SK-N-MC (cell line): Measurements from ENCODE around the gene PCSK6.

ENCODE experiments used
- EZH2 ChIP-seq: fragments of 200-600 bp; sonication (generic); IDR thresholded peaks from one replicate; pipeline ENCODE4 v1.6.1; 2017; ENCODE audit warnings: antibody characterized with exemption
- FOXP2 ChIP-seq: optimal IDR thresholded peaks from 2 replicates; pipeline ENCODE3; 2011; ENCODE audit warnings: mild to moderate bottlenecking, moderate library complexity; ENCODE audit not compliant: insufficient read depth; ENCODE audit errors: extremely low read length, control extremely low read depth
- POLR2AphosphoS5 ChIP-seq: IDR thresholded peaks from 2 replicates; pipeline ENCODE4 v1.6.1; 2012; ENCODE audit warnings: mild to moderate bottlenecking, low read depth, low read length, borderline replicate concordance

GRCh38 chr15:101451266-101451799, 38.2 kb downstream of the PCSK6 start:
- TF ChIP-seq POLR2AphosphoS5 (no peak), EZH2 (no peak), FOXP2 (no peak)
